ENCODE results near the gene TREH.

- TF ChIP-seq FOXM1 (IDR thresholded peaks at IDR 0.05; ENCODE audit: borderline replicate concordance) (no peak), ELF4 (IDR thresholded peaks at IDR 0.05) (no peak), FOXA1 (IDR thresholded peaks at IDR 0.05) (no peak), FOXK2 (IDR thresholded peaks at IDR 0.05) (no peak), PKNOX1 (IDR thresholded peaks at IDR 0.05) (no peak), ARNT (IDR thresholded peaks at IDR 0.05) (no peak), BHLHE40 (IDR thresholded peaks at IDR 0.05; ENCODE audit: borderline replicate concordance) (no peak), NFRKB (IDR thresholded peaks at IDR 0.05) (no peak), L3MBTL2 (conservative IDR thresholded peaks at IDR 0.05) (no peak)
These were observed 10.0 kb upstream of the TREH start for GRCh38 chr11:118689503-118689851.

Data from HEK293T (cell line).